GM19328 (cell line): ENCODE measurements around the gene RMI2.

ENCODE experiments used
- ATAC-seq: cut with Tn5 transposase; IDR thresholded peaks from one replicate; pipeline ENCODE4 v1.9.1; 2021; ENCODE audit warnings: mild to moderate bottlenecking, moderate library complexity; ENCODE audit not compliant: unreplicated experiment

The RMI2 gene

DNA sequence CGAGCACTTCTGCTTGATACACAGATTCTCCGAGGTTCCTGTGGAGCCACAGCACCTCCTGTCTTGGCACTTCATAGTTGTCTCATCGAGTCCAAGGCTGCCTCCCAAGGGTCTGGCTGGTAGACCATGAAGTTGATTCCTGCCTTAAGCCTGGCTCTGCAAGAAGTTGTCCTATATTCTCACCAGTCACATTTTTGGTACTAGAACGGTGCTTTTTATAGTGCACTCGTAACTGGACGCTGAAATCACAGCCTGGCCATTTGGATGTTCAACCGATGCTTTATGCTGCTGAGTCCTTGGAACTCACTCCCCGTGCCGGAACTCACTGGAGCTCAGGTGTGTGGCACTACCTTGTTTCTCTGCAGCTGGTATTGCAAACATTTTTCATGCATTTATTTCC lies 35.6 kb downstream of the RMI2 start:
- ATAC-seq, result no peak

DNA sequence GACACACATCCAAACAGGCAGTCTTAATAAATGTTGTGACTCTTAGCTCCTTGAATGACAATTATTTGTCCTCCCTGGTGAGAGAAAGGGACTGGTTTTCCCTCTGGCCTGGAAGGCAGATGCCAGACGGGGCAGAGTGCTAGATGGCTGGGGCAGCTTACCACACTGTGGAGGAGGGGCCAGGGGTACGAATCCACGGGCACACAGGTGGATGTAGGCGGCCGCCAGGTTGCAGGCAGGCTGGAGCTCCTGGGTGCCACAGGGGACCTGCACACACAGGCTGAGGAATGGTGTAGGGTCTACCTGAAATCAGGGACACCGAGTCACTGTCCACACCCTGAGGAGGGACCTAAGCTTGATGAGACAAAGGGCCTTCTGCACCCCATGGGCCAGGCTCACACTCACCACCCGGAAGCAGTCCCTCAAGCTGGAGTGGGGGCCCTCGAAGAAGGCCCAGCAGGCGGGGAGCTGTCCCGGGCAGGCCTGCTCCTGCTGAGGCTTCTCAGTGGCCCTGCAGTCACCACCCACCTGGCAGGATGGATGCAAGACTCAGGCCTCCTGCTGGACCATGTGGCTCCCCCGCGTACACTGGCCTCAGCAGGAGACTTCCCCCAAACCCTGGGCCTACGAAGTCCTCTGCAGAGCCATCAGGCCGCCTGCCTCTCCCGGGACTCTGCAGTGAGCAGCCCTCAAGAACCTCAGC lies 38.4 kb downstream of the RMI2 start:
- ATAC-seq, result no peak

DNA sequence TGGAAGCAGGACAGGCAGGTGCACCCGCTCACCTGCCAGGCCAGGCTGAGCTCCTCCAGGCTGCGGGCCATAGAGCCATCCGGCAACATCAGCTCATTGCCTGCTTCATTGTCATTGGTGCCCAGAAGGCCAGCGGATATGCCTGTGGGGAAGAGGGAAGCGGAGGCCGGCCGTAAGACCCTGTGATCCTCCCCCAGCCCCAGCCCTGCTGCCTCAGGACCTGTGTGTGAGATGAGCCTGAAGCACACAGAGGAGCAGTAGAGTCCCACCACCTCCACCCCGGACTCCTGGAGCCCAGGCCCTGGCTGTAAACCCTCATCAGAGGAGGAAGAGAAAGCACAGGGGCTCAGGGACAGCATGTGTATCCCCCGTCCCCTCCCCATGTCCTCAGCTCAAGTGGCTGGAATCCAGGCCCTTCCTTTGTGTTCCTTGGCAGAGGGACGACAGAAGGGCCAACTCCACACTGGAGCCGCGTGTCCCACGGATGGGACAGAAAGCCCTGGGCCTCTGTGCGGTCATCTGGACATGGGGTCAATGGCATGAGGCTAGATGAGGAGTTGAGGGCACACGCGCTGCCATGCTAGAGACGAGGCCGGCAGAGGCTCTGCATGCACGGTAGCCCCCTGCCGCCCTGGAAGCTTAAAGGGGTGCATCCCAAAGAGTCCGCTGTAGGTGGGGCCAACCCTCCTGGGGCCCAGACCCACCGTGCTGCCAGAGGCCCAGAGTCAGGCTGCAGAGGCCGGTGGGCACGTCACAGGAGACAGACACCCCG lies 39.1 kb downstream of the RMI2 start:
- ATAC-seq, result no peak

DNA sequence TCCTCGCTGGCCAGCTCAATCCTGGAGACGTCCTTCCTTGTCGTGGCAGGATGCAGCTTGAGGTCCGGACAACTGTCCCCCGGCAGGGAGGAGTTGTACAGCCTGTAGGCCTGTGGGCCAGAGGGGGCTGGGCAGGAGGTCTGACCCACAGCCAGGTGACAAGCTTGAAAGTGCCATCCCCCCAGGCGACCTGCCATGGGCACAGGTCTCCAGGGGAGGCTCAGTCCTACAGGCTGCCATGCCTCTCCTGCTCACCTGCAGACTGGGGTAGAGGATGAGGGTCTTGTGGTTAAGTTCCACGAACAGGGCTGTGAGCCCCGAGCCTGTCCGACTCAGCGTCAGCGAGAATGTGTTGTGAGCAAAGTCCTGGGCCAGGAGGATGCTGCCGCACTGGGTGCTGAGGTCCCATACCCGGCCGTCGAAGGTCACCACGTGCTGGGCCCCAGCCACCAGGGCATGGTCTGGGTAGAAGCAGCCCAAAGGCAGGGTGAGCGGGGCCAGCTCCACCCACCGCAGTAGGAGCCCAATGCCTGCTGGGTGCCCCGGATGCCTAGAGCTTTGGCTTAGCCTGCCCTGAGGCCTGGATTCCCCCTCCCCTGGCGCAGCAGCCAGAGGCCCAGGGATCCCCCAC lies 39.8 kb downstream of the RMI2 start:
- ATAC-seq, result no peak

DNA sequence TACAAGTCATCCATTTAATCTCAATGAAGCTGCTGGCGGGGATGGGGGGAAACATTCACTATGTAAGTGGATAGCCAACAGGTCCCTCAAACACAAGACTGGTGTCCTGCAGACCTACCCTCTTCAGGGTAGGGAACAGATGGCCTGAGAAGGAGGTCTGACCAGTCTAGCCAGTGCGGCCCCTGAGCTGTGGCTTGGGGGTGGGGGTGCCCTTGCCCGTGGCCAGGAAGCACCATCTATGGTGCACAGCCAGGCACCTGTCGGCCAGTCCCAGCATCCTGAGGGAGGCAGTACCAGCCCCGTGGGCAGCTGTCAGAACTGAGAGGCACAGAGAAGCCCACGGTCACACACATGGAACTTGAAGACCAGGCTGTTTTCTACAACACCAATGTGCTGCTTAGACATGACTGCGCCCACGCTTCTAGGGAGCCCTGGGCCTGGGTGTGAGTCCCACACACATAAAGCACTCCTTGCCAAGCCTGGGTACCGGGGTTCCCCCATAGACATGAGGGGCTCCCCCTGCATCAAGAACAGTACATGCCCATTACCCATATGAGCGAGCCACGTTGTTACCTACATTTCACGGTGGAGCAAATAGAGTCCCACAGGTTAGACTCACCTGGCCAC lies 40.9 kb downstream of the RMI2 start:
- no peak for ATAC-seq

DNA sequence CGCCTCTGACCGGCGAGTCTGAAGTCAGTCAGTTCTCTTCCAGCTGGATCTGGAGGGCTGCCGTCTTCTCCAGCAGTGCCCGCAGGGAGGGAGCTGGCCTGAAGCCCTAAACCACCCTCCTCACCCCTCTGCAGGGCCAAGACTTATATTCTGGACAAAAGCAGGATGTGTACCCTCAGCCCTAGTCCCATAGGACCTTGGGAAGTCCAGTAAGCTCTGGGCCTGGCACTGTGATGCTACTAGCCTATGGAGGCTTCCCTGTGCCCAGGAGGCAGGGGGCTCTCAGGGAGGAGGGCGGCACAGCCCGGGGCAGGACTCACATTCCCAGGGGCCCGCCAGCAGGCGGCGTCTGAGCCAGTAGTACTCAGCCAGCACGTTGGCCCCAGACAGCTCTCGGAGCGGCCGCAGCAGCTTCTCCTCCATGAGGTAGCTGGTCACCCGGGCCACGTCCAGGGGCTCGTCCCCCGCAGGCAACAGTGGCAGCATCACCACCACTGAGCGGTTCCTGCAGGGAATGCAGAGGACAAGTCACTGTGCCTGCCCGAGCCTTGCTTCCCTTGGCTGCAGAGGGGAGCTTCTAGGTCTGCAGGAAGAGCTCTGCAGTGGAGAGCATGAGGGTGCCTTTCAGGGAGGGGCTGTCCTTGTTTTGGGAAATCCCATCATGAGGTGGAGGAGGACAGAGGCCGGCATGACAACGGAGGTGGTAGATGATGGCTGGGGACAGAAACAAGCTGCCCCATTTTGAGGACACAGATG lies 41.7 kb downstream of the RMI2 start:
- no peak for ATAC-seq

DNA sequence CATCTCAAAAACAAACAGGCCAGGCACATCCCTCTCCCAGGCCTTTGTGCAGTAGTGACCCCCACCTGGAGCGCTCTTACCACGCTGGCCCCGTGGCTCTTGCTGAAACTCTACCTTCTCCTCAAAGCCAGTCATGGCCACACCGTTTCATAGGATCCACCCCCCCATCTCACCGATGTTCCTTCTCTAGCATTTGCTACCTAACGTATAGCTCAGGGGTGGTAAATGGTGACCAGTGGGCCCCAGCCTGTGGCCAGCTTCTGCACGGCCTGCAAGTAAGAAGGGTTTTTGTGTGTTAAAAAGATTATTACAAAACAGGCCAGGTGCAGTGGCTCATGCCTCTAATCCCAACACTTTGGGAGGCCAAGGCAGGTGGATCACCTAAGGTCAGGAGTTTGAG lies 43.8 kb downstream of the RMI2 start:
- no peak for ATAC-seq

DNA sequence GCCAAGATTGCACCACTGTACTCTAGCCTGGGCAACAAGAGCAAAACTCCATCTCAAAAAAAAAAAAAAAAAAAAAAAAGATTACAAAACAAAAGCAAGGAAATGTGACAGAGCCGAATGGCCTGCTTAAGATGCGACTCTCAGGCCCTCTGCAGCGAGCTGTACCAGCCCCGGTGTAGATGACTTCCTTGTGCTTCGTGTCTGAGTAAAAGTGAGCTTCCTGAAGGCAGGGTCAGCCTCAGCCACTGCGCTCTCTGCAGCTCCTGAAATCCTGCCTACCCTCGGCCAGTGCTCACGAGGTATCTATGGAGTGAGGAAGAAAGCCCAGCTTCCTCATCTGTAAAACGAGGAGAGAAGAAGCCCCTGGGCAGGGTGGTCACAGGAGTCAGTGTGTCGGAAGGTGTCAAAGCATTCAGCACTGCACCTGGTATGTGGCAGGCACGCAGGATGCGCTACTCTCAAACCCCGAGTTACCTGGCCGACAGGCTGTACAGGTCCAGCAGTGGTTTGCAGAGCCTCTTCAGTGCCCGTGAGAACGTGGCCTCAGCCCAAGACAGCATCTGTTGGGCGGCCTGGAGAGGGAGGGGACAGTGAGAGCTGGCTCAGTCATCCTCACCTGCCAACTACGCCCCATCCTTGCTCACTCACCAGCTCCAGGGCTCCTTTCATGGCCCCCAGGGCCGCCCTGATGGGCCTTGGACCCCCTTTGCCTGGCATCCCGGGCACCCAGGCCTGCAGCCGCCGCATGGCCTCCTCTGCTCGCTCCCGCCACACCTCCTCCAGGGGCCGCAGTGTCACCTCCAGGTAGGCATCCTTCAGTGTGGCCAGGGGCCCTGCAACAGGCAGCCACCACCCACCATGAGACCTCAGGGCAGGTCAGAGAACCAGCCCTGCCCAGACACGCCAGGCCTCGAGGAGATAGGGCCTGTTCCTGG lies 44.6 kb downstream of the RMI2 start:
- no peak for ATAC-seq

DNA sequence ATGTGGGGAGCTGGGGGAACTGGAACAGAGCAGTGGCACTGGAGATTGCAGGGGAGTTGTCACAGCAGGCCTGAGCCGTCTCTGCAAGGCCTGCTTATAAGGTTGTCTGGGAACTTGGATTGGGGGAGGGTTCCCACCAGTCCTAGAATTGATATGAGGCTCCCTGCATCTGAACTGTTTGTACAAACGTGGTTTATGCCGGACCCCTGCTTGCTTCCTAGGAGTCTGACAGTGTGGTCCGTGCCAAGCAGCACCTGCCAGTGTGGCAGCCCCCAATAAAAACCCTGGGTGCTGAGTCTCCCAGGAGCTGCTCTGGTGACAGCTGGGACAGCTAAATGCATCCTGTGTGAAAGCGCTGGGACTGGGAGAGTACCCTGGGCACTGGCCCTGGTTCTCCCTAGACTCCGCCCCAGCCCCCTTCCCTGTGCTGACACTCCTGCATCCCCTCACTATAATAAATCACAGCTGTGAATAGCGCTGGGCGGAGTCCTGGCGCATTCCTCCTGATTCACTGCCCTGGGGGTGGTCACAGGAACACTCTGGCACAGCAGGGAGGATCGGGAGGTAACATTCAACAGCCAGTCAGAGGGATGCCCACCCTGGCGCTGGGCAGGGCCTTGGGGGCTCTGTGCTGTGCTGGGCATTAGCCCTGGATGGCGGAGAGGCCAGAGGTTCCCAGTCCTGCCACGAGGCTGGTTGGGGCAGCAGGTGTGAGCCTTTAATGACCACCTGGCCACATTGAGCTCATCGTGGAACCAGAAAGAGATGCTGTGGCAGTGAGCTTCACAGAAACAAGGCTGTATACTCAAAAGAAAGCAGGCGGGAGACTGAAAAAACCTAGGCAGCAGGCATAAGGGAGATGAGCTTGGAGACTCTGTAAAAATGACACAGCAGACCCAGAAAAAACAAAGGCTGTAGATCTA lies 45.6 kb downstream of the RMI2 start:
- no peak for ATAC-seq

DNA sequence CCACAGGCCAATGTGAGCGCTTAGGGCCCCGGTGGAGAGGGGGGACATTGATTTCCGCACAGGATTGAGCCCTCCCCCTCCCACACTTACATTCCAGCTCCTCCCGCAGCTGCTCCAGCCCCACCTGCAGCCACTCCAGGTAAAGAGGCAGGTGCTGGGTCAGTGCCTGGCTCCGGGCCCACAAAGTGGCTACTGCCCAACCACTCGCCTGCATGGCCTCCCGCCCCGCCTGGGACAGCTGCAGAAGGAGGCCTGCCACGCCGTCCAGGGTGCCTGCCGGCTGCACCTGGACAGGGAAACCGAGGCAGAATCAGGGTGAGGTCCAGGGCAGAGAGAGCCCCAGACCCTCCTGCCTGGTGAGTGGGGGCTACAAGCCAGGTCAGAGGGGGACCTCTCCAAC lies 46.3 kb downstream of the RMI2 start:
- ATAC-seq, result no peak

DNA sequence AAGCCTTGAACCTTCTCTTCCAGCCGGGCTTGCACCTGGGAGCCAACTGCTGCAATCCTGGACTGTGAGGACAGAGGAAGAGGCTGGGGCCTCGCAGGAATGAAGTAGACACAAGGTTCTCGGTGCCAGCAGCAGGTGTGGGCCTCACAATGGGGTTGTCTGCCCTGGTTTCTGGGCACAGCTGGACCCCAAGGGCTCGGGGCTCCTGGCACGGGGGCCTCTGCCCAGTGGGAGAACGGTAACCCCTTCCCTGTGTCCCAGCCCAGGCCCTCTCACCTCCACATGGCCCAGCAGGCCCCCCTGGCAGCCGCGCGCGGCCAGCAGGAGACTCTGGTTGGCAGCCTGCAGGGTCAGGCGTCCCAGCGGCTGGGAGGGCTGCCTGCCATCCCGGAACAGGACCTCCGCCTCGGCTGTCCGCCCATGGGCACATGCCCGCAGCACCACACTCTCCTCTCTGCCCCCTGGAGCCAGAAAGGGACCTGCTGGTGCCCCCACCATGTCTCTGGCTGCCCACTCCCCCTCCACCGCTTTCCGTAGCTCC lies 46.9 kb downstream of the RMI2 start:
- no peak for ATAC-seq

DNA sequence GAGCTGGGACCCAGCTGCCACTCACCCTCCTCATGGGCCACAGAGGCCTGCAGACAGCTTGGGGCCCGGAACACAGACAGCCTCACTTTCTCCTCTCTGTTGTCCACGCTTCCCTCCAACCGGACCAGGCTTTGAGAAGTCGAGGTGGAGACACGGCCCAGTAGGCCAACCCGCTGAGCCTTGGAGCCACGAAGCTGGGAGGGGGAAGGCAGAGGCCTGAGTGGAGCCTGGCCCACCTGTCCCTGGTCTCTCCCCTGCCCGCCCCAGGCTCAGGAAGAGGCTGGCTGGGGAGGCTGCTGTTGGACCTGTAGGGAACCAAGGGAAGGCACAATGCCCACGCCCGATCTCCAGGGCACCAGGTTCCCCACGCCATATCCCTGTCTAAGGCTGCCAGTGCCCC lies 48.1 kb downstream of the RMI2 start:
- ATAC-seq, result no peak

DNA sequence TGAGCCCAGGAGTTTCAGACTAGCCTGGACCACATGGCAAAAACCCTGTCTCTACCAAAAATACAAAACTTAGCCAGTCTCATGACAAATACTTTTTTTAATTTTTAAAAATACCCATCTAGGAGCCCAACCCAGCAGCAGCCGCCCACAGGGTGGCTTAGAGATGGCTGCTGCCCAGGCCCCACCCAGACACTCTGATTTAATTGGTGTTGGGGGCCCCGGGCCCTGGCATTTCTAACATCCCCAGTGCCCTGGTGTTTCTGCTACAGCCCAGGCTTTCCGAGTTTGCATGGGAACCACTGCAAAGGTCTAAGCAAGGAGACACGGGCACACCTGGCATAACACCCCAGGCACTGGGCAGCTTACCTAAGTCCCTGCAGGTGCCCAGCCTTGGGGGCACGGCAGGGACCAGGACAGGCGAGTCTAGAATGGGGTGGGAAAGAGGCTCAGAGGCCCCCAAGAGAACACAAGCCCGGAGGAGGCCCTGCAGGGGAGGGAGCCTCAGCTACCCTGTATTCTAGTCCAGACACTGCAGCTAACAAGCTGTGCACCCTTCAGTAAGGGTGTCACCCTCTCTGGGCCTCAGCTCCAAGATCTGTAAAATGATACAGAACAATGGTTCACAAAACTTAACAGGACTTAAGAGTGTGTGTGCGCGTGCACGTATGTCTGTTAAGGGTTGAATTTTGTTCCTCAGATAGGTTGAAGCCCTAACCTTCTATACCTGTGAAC lies 48.8 kb downstream of the RMI2 start:
- no peak for ATAC-seq

DNA sequence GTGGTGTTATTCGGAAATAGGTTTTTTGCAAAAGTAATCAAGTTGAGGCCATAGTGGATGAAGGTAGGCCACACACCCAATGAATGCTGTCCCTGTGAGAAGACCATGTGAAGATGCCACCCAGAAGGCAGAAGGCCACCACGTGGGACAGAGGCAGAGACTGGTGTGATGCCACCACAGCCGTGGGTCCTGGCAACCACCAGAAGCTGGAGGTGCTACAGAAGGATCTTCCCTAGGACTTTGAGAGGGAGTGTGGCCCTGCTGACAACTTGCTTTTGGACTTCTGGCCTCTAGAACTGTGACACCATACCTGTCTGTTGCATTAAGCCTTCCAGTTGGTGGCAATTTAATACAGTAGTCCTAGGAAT lies 49.3 kb downstream of the RMI2 start:
- ATAC-seq, result no peak

DNA sequence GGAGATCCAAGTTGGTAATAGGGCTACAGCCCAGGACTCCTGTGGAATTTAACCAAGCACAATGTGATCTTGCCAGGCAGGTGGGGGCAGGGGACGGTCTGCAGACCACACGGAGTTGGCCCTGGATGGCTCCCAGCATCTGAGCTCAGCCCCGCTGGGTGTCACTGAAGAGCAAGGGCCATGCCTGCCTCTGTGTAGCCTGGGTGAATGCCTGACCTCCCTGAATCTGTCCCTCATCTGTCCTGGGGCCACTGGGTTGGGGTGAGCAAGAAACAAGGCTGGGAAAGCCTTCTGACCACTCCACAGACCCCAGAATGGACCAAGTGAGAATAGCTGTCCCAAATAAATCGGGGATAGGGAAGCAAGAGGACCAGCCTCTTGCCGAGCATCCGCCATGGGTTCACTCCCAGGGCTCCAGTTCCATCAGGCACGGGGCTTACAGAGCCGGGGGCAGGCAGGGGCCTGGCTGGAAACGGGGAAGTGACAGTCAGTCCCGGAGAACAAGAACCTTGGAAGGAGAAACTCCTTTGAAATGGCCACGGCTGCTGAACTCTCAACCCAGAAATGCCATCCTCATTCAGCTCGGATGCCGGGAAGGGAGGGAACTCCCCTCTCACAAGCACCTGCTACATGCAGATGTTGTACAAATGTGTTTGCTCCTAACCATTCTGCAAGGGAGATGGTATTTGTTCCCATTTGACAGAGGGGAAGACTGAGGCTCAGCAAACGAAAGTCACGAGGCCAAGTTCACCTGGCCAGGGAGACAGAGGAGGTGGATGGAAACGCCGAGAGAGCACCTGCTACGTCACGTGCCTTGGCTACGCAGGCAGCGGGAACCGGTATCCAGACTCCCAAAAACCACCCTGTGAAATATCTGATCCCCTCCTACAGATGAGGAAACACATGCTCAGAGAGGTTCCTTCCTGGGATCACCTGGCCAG lies 50.0 kb downstream of the RMI2 start:
- no peak for ATAC-seq

DNA sequence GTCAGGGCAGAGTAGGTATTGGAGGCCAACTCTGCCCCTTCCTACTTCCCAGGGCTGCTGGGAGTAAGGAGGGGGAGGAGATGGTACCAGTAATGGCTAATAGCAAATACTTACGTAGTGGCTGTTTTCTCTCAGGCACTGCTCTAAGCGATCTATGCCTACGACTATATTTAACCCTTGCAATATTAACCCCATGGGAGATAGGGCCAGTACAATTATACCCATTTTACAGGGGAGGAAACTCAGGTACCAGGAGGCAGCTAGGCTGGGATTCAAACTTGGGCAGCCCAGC lies 50.6 kb downstream of the RMI2 start:
- ATAC-seq, result no peak
